ENCODE measurements around the gene CERS6. TPM values are rescaled to one million over a fixed set of nuclear protein-coding genes. Genes with fewer than 3 reads are reported as not detected.

The CERS6 gene
- total and polyA plus RNA-seq, 2 experiments from 2014 or later = 7.4 to 35.0 TPM

- no peaks in the 10 kb centered on the region for H3K27me3 ChIP-seq (ENCODE audit: insufficient read depth)
Observed at GRCh38 chr2:168784993-168785392, 328.9 kb downstream of the CERS6 start.

More at GRCh38 chr2:168784993-168785392, 328.9 kb downstream of the CERS6 start:
- no peak overlapping the region for H2AFZ ChIP-seq
- ATAC-seq = no peak
- Mint-ChIP-seq H3K9me3 (no peaks in the 10 kb centered on the region), H3K4me1 (peaks cover 33% of the 10 kb centered on the region), H3K27ac (no peak overlapping the region), H3K36me3 (ENCODE audit: low read depth) (no peaks in the 10 kb centered on the region), H3K27me3 (ENCODE audit: insufficient read depth, low read depth, poor library complexity) (peaks cover 4% of the 10 kb centered on the region), H3K4me3 (no peak overlapping the region)
- peaks cover 11% of the 10 kb centered on the region for H3K9me2 ChIP-seq (ENCODE audit: insufficient read depth)
- no peaks in the 10 kb centered on the region for H3F3A ChIP-seq (replicated peaks; ENCODE audit: low read depth)
- no peaks in the 10 kb centered on the region for H3K79me2 ChIP-seq (replicated peaks; ENCODE audit: insufficient read depth)
- no peaks in the 10 kb centered on the region for H3K36me3 ChIP-seq (ENCODE audit: insufficient read depth)
- no peak for TF ChIP-seq ETS1 (IDR thresholded peaks at IDR 0.05)
- TF ChIP-seq JUNB (IDR thresholded peaks at IDR 0.05; ENCODE audit: unreplicated experiment) = no peak
- TF ChIP-seq CREB1 (CRISPR knock-in tag; IDR thresholded peaks at IDR 0.05; ENCODE audit: low read depth) = no peak
- TF ChIP-seq CTCF (conservative IDR thresholded peaks at IDR 0.05; ENCODE audit: low read depth in 2 of 2) = no peak
- no peak for TF ChIP-seq EZH2 (IDR thresholded peaks at IDR 0.05; ENCODE audit: low read depth, unreplicated experiment)
- TF ChIP-seq ZNF331 (CRISPR knock-in tag; IDR thresholded peaks at IDR 0.05; ENCODE audit: low read depth) = no peak
- no peak for TF ChIP-seq REST (IDR thresholded peaks at IDR 0.05; ENCODE audit: unreplicated experiment)
- TF ChIP-seq EZH2phosphoT487 (IDR thresholded peaks at IDR 0.05; ENCODE audit: unreplicated experiment) = no peak
- TF ChIP-seq NANOG (IDR thresholded peaks at IDR 0.05; ENCODE audit: borderline replicate concordance) = no peak
- TF ChIP-seq STAT1 (IDR thresholded peaks at IDR 0.05; ENCODE audit: unreplicated experiment) = no peak
- TF ChIP-seq ZNF114 (CRISPR knock-in tag; IDR thresholded peaks at IDR 0.05) = no peak
- no peak for TF ChIP-seq ZNF462 (CRISPR knock-in tag; IDR thresholded peaks at IDR 0.05)
- no peak for TF ChIP-seq POLR2AphosphoS5 (IDR thresholded peaks at IDR 0.05; ENCODE audit: low read depth)
- peaks cover 36% of the 10 kb centered on the region for H3K4me1 ChIP-seq (ENCODE audit: insufficient read depth)
- no peaks in the 10 kb centered on the region for H4K20me1 ChIP-seq (replicated peaks; ENCODE audit: insufficient read depth)
- no peak for DNase-seq (ENCODE audit: low spot score)
- no peak overlapping the region for H3K4me3 ChIP-seq
- H3K27ac ChIP-seq (ENCODE audit: low read depth) = no peak overlapping the region
- no peak overlapping the region for H3K4me2 ChIP-seq
